HUDEP-2 (cell line): ENCODE data around the gene RIT1.
"Not testable (repeated sequence)": the region's sequence is repeated elsewhere in the genome, so short reads cannot be mapped to it uniquely, and the experiment has no call there.

ENCODE experiments used
- DNase-seq, 76 experiments: peaks; one replicate each; lab custom pipeline; 2025; ENCODE audit not compliant: unreplicated experiment in 76 of 76; lab: John Stamatoyannopoulos, UW

RIT1 gene

DNA sequence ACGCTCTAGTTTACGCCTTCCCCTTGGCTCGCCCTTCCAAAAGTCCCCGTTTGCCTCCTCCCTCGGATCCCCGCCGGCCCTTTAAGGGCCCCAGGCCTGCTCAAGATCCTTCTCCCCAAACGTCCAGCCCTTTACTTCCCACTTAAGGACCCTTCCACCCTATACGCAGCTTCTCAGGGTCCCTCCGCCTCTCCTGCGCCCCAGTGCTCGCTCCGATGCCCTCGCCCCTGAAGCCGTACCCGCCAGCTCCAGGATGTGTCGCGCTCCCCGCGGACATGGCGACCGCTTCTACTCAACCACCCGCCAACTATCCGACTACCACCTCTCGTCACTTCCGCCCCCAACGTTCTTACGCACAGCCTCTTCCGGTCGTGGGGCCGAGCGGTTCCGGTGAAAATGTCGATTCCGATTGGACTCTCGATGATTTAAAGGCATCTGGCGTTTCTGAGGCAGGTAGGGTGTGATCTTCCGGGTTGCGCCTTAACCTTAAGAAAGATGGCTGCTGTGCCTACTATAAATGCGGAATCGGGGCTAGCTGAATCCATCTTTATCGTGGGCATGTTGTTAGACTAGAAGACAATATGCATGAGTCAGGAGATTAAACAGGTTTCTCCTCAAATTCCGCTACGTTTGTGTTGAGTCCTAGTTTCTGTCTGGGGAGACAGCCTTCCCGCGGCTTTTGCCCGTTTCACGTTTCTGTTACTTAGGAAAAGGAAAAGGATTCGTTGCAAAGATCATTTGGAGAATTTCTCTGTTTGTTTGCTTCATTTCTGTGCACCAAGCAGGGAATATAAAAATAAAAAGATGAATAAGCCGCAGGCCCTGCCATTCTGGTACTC is 23.2 kb upstream of the RIT1 start, which contains the start of gene KHDC4:
TSS of gene KHDC4 (minus strand) at position 317 of the 839 bp plus-strand sequence. CDS start at position 277, 40 bp downstream.
- peak in 75 of 76 experiments; percentile 47 to 97 (median 91) for DNase-seq

DNA sequence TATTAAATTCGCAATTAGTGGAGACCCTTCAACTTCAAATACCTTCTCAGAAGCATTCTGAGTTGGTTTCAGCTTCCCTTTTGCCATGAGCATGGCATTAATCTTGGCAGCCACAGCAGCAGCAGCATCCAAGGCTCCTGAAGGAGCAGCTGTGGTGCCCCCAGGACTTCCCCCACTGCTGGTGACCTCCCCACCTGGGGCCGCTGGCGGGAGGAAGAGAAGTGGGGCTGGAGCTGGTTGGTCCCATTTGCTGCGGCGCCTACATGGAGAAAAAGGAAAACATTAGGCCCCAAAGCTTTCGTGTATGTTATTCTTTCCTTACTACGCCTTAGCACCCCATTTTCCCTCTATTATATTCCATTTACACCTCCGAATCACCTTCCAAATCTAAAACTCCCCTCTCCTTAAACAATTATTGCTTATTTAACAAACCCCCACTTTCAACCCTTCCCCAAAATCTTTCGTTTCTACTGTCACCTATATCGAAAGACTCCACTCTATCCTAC is 22.5 kb upstream of the RIT1 start:
- no peak for DNase-seq

DNA sequence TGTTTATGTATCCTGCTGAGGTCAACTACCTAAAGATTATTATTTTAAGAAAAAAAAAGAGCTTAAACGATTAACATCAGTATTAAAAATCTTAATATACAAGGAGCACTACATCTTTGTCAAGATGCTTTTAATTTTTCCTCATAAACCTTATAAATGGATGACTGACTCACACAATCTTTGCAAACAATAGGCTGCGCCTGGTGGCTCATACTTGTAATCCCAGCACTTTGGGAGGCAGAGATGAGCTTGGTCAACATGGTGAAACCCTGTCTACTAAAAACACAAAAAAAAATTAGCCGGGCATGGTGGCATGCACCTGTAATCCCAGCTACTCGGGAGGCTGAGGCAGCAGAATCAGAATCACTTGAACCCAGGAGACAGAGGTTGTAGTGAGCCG is 21.3 kb upstream of the RIT1 start:
- no peak for DNase-seq

DNA sequence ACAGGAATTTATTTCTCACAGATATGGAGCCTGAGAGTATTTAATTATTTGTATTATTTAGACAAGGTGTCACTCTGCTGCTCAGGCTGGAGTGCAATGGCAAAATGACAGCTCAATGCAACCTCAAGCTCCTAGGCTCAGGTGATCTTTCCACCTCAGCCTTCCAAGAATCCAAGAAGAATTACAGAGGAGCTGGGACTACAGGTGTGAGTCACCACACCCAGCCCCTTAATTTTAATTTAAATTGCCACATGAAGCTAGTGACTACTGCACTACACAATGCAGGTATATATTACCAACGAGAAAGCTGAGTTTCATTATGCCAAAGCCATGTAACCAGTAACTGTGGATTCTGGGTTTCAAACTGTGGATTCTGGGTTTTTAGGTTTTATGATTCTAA is 20.9 kb upstream of the RIT1 start:
- no peak for DNase-seq

DNA sequence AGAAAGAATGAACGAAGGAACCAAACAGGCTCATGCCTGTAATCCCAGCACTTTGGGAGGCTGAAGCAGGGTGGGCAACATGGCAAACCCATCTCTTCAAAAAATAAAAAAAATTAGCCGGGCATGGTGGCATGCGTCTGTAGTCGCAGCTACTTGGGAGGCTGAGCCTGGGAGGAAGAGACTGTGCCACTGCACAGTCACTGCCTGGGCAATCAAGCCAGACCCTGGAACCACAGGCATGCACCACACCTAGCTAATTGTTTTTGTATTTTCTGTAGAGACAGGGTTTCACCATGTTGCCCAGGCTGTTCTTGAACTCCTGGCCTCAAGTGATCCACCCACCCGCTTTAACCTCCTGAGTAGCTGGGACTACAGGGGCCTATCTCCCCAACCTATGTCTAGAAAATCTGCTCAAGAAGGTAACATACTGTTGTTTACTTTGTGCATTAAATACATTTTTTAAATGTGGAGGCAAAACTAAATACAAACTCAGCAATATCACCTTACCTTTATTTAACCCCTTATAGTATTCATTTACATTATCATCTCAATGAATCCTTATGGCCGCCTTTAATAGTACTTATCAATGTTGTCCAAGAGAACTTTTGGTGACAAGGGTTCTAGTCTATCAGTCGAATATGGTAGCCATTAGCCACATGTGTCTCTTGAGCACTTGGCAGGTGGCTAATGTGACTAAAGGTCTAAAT is 20.3 kb upstream of the RIT1 start:
- no peak for DNase-seq

DNA sequence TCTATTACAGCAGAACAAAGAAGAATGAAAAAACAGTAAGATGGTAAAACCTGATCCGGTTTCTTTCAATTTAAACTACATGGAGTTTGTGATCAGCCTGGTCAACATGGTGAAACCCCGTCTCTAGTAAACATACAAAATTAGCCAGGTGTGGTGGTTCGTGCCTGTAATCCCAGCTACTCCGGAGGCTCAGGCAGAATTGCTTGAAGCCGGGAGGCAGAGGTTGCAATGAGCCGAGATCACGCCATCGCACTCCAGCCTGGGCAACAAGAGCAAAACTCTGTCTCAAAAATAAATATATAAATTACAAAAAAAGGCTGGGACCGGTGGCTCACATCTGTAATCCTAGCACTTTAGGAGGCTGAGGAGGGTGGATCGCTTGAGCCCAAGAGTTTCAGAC is 19.6 kb upstream of the RIT1 start:
- DNase-seq, result not testable (repeated sequence)

DNA sequence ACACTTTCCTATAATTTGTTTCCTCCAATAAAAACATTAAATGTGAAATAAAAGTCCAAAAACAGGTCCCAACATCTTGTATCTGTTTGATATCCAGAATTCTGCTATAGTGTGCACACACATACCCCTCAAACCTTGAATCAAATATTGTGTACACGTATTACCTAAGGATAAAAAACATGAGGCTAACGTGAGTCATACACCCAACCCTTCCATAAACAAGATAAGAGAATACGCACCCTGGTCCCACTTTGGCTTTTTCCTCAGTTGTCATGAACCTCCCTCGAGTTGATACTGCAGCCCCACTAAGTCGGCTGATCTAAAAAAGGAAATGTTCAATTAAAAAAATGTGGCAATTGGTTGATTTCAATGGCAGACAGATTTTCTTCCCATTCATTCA is 17.9 kb upstream of the RIT1 start:
- peak in 8 of 76 experiments; percentile 8 to 26 (median 17) for DNase-seq

DNA sequence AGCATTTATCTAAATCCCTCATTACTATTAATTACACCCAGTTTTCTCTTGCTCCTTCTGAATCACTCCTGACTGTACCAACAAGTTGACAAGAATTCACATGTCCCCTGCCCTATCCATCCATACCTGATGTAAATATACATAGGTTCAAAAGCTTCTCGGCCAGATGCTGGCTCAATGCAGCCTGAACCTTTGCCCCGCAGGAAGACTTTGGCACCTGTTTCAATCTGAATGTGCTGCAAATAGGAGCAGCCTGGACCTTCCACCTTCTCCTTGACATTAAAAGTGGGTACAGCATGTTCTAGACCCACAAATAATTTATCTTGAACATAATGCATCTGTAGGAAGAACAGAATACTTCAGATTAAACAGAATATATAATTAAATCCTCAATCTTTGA is 14.4 kb upstream of the RIT1 start:
- no peak for DNase-seq

DNA sequence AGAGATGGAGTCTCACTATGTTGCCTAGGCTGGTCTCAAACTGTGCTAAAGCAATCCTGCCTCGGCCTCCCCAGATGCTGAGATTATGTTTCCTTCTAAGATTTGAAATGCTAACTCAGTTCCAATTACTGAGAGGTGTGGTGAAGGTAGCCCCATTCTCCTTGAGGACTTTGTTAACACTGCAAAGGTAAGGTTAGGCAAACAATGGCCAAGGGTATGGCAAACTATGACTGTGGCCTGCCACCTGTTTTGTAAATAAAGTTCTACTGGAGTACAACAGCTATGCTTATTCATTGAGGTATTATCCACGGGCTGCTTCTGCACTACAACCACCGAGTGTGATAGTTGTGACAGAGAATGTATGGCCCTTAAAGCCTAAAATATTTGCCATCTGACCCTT is 9.6 kb upstream of the RIT1 start:
- no peak for DNase-seq

DNA sequence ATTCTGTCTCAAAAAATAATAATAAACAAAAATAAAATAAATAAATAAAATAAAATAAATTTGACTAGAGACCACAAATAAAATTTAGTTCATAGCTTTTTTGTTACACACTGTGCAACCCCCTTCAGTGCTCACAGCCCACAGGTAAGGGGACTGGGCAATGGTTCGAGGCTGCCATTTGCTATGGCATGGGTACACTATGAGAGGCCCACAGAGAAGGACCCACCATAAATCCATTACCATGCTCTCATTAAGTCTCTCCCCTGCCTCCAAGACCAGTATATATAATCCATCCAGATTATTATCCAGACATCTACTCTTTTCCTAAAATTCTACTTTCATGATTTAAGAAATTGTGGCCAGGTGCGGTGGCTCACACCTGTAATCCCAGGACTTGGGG is 8.7 kb upstream of the RIT1 start:
- no peak for DNase-seq

DNA sequence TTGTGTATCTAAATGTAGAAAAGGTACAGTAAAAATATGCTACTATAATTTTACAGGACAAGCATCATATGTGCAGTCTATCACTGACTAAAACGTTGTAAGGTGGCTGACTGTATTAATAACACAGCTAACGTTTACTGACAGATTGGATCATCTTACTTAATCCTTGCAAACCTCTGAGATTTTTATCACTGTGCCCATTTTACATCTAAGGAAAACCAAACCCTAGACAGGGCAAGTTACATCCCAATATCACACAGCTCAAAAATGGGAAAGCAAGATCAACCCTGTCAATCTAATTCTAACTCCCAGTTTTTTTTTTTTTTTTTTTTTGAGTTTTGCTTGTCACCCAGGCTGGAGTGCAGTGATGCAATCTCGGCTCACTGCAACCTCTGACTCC is 7.5 kb upstream of the RIT1 start:
- no peak for DNase-seq

DNA sequence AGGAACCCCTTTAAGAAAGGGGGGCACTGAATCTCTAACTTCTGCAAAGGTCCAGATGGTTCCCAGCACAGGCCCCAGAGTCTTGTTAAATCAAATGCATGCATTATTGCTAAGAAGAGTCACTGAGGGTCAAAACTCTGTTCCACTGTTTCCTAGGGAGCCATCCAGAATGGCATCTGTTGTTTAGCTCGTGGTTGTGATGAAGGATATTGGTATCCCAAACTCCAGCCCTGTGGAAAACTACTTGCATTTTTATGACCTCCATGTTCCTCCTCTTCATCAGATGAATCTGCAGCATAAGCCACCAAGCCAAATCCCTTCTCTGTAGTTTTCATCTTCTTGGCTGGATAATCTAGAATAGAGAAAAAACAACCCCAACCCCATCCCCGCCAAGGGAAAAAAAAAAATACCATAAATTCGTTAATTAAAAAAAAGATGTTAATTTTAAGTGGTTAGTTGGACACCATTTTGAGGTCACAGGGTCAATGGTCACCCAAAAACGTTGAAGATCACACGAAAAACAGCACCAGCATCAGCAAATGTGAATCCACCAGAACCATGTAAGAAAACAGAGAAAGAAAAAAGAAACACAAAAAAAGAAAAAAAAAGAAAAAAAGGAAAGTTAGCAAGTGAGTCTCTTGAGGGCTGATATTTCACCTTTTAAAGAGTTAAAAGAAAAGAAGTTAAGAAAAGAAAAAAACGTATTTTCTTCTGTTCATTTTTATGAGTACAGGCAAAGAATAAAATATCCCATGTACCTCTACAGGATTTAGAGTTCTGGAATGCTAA is 3.0 kb upstream of the RIT1 start:
- DNase-seq, result no peak

DNA sequence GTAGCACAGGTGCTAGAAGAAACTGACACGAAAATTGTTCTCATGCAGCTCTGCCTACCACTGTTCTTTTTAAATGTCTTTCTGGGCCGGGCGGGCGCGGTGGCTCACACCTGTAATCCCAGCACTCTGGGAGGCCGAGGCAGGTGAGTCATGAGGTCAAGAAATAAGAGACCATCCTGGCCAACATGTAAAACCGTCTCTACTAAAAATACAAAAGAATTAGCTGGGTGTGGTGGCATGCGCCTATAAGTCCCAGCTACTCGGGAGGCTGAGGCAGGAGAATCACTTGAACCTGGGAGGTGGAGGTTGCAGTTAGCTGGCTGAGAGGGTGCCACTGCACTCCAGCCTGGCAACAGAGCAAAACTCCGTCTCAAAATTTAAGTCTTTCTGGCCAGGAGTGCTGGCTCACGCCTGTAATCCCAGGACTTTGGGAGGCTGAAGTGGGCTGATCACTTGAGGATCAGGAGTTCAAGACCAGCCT is 947 bp upstream of the RIT1 start:
- peak in 1 of 76 experiments; percentile 4 for DNase-seq

DNA sequence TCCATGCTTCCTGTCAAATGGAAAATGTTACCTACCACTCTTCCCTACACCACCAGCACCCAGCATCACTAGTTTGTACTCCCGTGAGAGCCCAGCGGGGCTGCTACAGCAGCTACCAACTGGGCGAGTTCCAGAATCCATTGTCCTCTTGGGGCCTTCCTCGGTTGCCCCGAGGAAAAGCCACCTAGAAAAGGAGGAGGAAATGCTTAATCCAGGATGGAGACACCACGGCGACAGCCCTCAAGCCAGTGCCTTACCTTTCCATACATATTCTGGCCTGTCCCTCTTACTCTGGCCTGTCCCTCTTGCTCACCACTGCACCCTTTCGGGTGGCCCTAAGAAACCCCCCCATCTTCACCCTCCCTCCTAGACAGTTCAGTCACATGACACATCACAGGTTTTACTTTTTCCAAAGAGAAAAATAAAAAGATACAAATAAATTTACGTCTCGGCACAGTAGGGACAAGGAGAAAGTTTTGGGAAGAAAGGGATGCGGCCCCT is 478 bp downstream of the RIT1 start:
- peak in 3 of 76 experiments; percentile 2 to 6 (median 4) for DNase-seq

DNA sequence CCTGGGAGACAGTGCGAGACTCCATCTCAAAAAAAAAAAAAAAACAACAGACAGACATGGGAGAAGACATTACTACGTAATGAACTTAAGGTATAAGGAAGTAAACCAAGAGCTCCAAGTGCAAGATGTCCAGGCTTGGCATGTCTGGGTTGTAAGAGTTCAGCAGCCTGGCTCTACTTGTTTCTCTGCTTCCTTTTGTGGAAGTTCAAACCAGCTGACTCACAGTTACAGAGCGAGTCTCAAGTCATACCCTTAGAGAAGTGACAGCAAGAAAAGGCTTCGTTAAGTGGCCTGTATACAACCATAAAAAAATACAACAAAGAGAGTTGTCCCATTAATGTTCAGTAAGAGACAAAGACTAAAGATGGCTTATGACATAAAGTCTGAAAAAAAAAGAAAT is 1.3 kb downstream of the RIT1 start:
- DNase-seq, result no peak

DNA sequence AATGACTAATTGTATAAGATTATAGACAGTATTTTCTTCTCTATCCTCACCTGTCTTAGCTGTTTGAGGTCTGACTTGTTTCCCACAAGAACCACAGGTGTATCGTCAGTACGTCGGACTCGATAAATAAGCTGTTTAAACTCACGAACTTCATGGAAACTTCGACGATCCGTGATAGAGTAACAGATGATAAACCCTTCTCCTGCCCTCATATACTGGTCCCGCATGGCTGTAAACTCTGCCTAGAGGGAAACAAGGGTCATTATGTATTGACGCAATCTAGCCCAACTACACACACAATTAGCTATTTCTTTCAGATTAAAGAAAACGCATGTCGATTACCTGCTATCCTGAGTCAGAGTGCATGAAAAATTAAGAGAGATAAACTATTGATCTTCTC is 6.9 kb downstream of the RIT1 start:
- no peak for DNase-seq

DNA sequence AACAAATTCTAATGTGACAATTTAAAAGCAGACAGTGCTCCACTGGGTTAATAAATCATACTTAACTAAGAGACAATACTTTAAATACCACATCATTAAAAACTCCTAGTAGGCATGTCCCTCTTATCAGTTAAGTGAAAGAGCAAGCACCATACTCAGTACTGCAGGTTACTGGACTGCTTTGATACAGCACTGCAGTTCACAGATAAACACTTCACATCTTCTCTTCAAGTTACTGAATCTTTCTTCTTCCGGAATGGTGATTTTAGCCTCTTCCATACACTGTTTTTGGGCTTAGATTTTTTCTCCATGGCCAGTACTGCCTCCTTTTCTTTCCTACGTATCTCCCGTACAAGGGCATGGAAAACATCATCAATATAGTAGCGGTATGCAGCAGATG is 11.0 kb downstream of the RIT1 start:
- DNase-seq, result peak in 13 of 76 experiments; percentile 3 to 61 (median 21)

DNA sequence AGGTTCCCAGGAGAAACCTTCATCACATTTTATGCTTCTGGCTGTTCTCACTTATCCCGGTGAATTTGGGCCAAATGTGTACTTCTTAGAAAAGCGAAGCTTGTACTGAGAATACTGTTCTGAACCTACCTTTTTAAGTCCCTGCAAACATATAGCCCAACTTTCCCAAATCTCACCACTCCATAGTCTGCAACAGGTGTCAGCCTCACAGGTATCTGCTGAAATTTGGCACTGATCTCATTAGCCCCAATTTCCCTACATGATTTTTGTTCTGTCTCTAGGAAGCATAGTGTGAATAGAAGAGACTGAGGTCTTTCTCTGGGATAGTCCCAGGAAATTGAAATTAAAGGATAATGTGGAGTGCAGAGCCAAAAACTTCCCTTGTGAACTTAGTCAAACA is 11.5 kb downstream of the RIT1 start:
- no peak for DNase-seq

DNA sequence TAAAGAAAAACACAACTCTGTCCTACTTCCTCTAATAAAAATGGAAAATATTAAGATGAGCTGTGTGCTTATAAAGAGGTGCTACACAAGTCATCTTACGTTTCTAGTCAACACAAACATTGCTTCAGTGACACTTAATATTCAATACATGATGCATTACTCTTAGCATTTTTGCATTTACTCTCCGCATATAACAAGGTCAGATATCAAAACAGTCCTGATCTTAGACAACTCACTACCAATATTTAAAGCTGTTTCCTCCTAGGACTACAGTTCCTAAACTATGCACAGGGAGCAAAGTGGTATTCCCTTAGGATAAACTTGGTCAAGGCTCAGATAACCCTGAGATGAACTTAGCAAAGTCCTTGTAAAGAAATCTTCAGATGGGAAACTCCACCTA is 12.3 kb downstream of the RIT1 start:
- no peak for DNase-seq

DNA sequence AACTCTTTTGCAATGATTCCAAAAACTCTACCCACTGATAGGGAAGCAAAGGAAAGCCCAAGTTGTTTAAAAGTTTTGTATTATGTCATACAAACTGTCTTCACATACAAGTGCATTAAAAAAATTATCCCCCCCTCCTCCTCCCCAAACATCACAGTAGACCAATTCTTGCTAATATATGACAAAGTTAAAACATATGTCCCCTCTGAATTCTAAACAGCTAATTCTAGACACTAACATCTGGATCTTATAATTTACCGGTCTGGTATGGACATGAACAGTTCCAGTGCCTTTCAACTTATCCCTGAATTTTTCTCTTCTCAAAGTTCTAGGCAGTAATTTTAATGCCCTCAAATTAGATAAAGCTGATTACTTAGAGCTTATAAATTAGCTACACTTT is 13.4 kb downstream of the RIT1 start:
- no peak for DNase-seq

DNA sequence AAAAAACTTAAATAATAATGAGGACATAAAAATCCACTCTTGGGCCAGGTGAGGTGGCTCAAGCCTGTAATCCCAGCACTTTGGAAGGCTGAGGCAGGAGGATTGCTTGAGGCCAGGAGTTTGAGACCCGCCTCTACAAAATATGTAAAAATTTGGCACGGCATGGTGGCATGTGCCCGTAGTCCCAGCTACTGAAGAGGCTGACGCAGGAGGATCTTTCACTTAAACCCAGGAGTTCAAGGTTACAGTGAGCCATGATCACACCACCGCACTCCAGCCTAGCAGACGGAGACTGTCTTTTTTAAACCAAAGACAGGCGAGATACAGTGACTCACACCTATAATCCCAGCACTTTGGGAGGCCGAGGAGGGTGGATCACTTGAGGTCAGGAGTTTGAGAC is 14.7 kb downstream of the RIT1 start:
- not testable (repeated sequence) for DNase-seq
